Stimulated activated effector memory CD8-positive, alpha-beta T cell treated with anti-CD3 and anti-CD28 coated beads, Interleukin-12 subunit alpha, Interleukin-12 subunit beta, amount 100 ng/mL, for 72 hours (primary cell): ENCODE data around the gene STRA6.

ENCODE experiments used
- ATAC-seq: fragments of 150-1000 bp; cut with Tn5 transposase; 2 replicates; pipeline ENCODE4 v1.10.0; 2021
- DNase-seq, 2 donors: peaks; one replicate each; pipeline ENCODE4 v3.0.0; 2021 to 2022; ENCODE audit warnings: low spot score in 2 of 2
- H3K27ac Mint-ChIP-seq: one replicate; pipeline ENCODE4 v1.8.0; 2022; ENCODE audit warnings: mild to moderate bottlenecking, mixed read lengths
- H3K36me3 Mint-ChIP-seq: one replicate; pipeline ENCODE4 v1.8.0; 2022; ENCODE audit warnings: mild to moderate bottlenecking, mixed read lengths
- H3K4me1 Mint-ChIP-seq: one replicate; pipeline ENCODE4 v1.8.0; 2022; ENCODE audit warnings: mixed read lengths
- H3K4me3 Mint-ChIP-seq: one replicate; pipeline ENCODE4 v1.8.0; 2022; ENCODE audit warnings: mild to moderate bottlenecking, mixed read lengths
- H3K9me3 Mint-ChIP-seq: one replicate; pipeline ENCODE4 v1.8.0; 2022; ENCODE audit warnings: mixed read lengths

STRA6 gene, protein sequence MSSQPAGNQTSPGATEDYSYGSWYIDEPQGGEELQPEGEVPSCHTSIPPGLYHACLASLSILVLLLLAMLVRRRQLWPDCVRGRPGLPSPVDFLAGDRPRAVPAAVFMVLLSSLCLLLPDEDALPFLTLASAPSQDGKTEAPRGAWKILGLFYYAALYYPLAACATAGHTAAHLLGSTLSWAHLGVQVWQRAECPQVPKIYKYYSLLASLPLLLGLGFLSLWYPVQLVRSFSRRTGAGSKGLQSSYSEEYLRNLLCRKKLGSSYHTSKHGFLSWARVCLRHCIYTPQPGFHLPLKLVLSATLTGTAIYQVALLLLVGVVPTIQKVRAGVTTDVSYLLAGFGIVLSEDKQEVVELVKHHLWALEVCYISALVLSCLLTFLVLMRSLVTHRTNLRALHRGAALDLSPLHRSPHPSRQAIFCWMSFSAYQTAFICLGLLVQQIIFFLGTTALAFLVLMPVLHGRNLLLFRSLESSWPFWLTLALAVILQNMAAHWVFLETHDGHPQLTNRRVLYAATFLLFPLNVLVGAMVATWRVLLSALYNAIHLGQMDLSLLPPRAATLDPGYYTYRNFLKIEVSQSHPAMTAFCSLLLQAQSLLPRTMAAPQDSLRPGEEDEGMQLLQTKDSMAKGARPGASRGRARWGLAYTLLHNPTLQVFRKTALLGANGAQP

DNA sequence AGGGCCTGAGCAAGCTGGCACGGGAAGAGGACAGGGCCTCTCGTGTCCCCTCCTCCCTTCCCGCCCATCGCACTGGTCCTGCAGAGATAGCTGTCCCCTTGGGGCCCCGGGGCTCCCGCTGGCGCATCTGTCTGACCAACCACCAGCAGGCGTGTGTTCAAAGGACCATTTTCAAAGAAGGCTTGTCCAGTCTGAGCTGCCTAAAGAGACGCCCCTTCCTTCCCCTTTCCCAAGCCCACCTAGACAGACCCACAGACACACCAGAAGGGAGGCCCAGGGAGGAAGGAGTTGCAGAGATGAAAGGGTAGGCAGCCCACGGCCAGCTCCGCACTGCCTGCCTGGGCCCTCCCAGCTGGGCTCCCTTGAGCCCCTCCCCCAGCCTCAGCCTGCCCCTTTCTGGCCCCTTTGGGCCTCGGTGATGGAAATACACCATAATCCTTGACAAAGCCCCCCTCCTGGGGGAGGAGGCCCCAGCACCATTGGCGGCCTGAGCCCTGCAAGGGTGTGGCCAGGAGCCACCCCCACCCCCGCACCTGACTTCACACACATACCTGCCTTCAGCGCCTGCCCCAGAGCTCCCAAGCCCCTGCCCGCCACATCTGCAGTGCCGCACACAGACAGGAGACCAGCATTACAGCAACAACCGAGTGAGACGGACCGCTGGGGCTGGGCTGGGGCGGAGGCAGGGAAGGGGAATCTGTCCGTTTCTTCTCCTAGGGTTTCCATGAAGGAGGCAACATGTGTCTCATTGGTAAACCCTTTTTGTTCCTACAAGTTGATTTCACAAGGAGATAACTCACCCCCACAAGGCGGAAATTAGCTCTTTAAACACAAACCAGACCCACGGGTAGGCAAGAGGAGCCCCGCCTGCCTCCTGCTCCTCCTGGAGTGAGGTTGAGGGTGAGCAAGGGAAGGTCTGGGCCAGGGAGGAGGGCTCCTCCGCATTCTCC lies at the start of gene STRA6:
TSS of gene STRA6 (minus strand) at position 336 of the 950 bp plus-strand sequence. CDS start 520 bp downstream, outside the sequence.
- no peak for ATAC-seq
- Mint-ChIP-seq H3K27ac (peak within 1 kb of the TSS; percentile 29), H3K36me3 (no peaks in the 10 kb centered on the region), H3K9me3 (no peaks in the 10 kb centered on the region), H3K4me1 (peaks cover 6% of the 10 kb centered on the region), H3K4me3 (no peak within 1 kb of the TSS)
- DNase-seq, result no peak

DNA sequence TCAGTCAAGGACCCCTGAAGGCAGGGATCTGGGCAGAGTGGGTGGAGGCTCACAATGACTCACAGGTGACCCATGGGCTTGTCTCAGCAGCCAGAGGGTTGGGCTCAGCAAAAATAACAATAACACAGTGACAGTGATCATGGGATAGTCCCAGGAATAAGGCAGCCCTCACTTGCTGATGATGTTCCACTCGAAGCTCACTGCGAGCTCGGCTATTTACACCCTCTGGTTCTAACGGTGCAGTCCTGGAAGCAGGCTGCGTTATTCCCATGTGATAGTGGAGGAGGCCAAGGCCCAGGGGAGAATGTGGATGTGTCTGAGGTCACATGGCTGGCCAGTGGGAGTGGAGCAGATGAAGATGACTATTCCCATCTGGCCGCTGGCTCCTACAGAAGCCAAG lies 49.7 kb upstream of the STRA6 start:
- Mint-ChIP-seq H3K9me3 (no peaks in the 10 kb centered on the region), H3K36me3 (no peaks in the 10 kb centered on the region), H3K4me1 (no peaks in the 10 kb centered on the region), H3K4me3 (no peak overlapping the region), H3K27ac (no peak overlapping the region)
- ATAC-seq (no peak), DNase-seq (no peak)

DNA sequence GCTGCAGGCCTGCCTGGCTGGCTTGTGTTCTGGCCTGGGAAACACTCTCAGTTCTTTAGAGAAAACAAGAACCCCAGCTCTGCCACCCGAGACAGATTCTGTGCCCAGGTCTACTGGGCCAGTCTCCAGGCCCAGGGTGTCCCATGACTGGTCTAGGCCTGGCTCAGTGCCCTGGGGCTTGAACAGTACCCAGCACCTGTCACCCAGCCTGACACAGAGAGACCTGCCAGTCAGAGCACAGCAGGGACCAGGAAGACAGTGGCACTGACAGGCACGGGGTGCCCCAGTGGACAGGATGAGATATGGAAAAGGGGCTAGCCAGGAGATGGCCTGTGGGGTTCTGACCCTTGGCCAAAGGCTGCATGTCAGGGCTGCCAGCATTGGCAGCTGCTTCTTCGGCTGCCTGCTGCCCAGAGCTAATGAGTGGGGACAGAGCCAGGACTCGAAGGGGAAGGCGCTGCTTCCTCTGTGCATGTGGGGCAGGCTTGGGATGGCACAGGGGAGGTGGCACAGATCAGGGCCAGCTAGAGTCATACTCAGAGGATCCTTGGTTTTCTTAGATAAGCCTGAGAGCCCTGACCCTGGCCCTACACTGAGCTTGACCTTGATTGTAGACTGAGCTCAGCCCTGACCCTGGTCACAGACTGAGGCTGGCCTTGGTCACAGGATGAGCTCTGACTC lies 48.7 kb upstream of the STRA6 start:
- ATAC-seq, result peak; percentile 35
- no peak overlapping the region for H3K27ac Mint-ChIP-seq
- no peaks in the 10 kb centered on the region for H3K9me3 Mint-ChIP-seq
- H3K4me1 Mint-ChIP-seq, result no peaks in the 10 kb centered on the region
- no peak overlapping the region for H3K4me3 Mint-ChIP-seq
- no peak for DNase-seq
- H3K36me3 Mint-ChIP-seq, result no peaks in the 10 kb centered on the region

DNA sequence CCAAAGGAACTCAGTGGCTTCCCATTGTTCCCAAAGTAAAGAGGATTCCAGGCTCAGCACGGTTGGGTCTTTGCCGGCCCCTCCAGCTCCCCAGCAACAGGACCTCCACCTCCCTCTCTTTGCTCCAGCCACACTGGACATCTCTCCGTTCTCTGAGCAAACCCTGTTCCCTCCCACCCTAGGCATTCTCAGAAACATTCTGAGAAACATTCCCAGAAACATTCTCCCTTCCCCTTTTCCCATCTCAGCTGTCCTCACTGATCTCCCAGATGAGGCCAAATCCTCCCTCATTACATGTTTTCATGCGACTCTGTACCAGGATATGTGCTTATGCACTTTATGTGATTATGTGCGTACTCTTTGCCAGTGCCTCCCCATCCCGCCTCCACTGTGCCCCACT lies 47.7 kb upstream of the STRA6 start:
- Mint-ChIP-seq H3K4me1 (peaks cover under 1% of the 10 kb centered on the region), H3K36me3 (no peaks in the 10 kb centered on the region), H3K4me3 (no peak overlapping the region), H3K27ac (no peak overlapping the region), H3K9me3 (no peaks in the 10 kb centered on the region)
- no peak for ATAC-seq
- DNase-seq, result no peak

DNA sequence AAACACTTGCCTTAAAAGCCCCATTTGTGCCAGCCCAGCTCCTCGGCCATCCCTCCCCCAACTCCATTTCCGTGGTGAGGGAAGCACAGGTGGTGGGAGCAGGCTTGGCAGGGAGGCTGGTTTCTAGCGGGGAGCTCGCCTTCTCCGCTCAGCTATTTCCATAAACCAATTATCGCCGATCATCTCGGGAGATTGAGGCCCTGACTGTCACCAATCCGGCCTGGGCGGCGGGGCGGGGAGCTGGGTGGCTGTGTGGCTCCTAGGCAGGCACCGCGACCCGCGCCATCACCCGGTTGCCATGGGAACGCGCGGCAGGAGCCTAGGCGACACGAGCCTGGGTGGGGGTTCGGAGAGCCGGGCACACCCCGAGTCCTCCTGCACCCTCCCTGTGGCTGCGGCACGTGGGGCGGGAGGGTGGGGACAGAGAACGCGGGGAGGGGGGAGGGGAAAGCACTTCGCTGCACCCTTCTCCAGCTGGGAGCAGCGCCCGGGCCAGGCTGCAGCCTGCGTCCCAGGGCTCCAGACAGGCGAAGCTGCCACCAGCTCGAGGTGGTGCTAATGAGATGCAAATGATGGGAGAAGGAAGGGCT lies 42.9 kb upstream of the STRA6 start:
- peaks cover 9% of the 10 kb centered on the region for H3K4me1 Mint-ChIP-seq
- no peak for DNase-seq
- no peak overlapping the region for H3K4me3 Mint-ChIP-seq
- H3K36me3 Mint-ChIP-seq, result no peaks in the 10 kb centered on the region
- ATAC-seq, result no peak
- no peak overlapping the region for H3K27ac Mint-ChIP-seq
- H3K9me3 Mint-ChIP-seq, result no peaks in the 10 kb centered on the region

DNA sequence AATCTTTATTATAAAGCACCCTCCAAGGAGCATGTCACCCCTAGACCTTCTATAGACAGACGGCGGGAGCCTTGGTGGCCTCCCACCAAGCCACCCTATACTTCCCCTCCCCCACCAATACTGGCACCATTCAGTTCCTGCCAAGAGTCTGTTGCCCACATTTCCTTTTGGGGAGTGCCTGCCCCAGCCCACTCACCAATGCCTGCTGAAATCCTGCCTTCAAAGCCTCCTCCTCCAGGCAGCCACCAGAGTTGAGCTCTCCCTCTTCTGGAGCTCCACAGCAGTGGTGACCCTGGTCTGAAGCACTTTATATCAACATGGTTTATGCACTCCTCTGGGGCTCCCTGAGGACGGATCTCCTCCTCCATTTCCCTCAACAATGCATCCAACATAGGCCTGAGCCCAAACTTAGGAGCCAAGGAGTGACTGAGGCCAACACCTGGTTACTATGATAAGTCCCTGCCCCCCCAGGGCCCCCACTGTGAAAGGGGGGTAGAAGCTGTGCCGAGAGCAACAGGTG lies 42.3 kb upstream of the STRA6 start:
- no peak for ATAC-seq
- H3K4me3 Mint-ChIP-seq, result no peak overlapping the region

DNA sequence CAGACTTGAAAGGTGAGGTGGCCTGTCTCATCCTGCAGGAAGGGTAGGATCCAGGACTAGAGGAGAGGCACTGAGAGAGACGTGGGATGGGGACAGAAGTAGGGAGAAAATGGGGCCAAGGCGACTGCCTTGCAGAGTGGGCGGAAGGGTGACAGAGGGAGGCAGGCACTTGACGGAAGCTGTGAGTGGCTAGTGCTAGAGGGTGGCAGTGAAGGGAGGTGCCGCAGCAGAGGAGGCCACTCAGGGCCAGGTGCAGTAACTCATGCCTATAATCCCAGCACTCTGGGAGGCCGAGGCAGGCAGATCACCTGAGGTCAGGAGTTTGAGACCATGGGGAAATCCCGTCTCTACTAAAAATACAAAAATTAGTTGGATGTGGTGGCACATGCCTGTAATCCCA lies 40.8 kb upstream of the STRA6 start:
- Mint-ChIP-seq H3K36me3 (no peaks in the 10 kb centered on the region), H3K9me3 (no peaks in the 10 kb centered on the region), H3K27ac (no peak overlapping the region), H3K4me3 (no peak overlapping the region), H3K4me1 (peaks cover 9% of the 10 kb centered on the region)
- ATAC-seq, result no peak
- no peak for DNase-seq

More for the DNA sequence above, 42.3 kb upstream of the STRA6 start:
- Mint-ChIP-seq H3K4me1 (peaks cover 9% of the 10 kb centered on the region), H3K9me3 (no peaks in the 10 kb centered on the region), H3K36me3 (no peaks in the 10 kb centered on the region), H3K27ac (no peak overlapping the region)
- DNase-seq, result no peak

DNA sequence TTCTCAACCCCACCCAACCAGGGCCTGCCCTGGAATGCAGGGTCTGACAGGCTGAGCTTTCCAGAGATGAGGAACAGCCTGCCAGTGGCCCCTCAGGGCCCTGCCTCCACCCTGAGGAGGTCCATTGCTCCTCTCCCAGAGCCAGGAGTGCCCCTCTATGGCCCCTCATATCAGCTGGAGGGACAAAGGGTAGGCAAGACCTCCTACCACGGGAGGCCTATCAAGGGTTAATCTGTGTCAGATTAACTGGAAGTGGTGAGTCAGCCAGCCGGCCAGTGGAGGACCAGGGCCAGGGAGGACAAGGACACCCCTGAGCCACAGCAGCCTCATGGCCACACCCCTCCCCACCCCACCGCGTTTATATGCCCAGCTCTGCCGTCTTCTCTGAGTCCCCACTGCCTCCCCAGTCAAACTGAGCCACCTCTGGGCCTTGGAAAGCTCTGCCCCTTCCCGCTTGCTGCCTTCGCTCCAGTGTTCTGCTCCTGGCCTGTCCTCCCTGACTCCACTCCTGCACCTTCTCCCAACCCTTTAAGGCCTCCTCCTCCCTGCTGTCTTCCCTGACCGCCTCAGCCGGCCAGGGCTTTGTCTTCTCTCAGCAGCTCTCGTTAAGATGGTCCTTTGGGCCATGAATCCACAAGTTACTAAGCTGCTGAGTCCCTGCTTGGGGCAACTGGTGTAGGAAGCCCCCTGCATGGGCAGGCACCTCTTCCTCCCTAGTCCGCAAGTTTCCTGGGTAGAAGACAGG lies 40.0 kb upstream of the STRA6 start:
- no peak for ATAC-seq
- no peak overlapping the region for H3K27ac Mint-ChIP-seq
- DNase-seq, result no peak

DNA sequence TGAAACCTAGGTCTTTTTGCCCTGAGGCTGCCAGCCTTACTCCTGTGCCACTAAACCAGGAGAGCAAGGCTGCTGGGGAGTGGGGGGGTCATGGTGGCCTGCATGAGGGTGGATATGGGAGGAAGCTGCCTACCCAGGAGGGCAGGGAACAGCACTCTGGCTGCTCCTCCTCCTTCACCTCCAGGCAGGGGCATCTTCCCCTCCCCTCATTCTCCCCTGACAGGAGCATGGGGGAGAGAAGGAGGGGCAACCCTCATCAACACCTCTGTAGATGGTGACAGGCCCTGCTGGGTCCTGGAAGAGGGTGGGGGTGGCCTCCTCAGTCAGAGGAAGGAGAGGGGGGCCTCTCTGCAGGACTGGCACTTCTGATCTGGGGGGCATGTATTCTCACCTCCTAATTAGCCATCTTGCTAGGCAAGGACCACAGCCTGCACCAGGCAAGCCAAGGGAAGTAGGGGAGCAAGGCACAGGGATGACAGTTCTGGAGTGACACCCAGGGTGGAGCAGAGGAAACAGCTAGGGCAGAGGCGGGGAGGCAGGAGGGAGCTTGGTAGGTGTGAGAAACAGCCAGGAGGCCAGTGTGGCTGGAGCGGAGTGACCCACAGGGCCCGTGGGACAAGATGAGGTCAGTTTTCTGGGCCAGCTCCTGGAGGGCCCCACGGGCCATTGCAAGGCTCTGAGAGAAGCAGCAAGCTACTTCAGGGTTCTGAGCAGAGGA lies 38.5 kb upstream of the STRA6 start:
- DNase-seq (no peak), ATAC-seq (no peak)
- no peak overlapping the region for H3K4me3 Mint-ChIP-seq
- no peaks in the 10 kb centered on the region for H3K9me3 Mint-ChIP-seq
- H3K4me1 Mint-ChIP-seq, result peaks cover 9% of the 10 kb centered on the region
- no peaks in the 10 kb centered on the region for H3K36me3 Mint-ChIP-seq
- H3K27ac Mint-ChIP-seq, result no peak overlapping the region

More for the DNA sequence above, 40.0 kb upstream of the STRA6 start:
- Mint-ChIP-seq H3K4me3 (no peak overlapping the region), H3K4me1 (peaks cover 9% of the 10 kb centered on the region), H3K36me3 (no peaks in the 10 kb centered on the region), H3K9me3 (no peaks in the 10 kb centered on the region)

DNA sequence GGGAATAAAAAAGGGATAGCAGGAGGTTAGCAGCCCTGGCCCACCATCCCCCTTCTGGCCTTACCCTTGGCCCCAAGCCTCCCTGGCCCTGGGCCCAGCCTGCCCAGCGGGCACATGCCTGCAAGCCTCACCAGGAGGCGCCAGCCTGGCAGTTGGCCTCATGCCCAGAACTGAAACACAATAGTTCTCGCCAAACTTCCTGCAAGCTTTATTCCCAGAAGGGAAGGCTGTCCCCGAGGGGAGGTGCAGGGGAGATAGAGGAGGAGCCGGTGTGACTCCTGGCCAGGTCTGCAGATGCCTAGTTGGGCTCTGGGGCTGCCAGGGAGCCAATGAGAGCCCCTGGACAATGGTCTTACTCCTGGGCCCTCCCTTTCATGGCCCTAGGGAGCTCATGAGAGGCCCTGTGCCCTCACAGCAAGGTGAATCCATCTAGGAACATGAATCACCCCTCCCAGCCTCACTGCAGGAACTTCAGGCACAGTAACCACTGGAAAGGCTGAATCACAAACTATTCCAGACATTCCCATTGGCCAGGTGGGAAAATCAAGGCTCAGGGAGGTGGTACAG lies 37.5 kb upstream of the STRA6 start:
- DNase-seq (no peak), ATAC-seq (no peak)
- H3K36me3 Mint-ChIP-seq, result no peaks in the 10 kb centered on the region
- no peak overlapping the region for H3K4me3 Mint-ChIP-seq
- H3K27ac Mint-ChIP-seq, result no peak overlapping the region
- no peaks in the 10 kb centered on the region for H3K9me3 Mint-ChIP-seq
- H3K4me1 Mint-ChIP-seq, result peaks cover 7% of the 10 kb centered on the region

DNA sequence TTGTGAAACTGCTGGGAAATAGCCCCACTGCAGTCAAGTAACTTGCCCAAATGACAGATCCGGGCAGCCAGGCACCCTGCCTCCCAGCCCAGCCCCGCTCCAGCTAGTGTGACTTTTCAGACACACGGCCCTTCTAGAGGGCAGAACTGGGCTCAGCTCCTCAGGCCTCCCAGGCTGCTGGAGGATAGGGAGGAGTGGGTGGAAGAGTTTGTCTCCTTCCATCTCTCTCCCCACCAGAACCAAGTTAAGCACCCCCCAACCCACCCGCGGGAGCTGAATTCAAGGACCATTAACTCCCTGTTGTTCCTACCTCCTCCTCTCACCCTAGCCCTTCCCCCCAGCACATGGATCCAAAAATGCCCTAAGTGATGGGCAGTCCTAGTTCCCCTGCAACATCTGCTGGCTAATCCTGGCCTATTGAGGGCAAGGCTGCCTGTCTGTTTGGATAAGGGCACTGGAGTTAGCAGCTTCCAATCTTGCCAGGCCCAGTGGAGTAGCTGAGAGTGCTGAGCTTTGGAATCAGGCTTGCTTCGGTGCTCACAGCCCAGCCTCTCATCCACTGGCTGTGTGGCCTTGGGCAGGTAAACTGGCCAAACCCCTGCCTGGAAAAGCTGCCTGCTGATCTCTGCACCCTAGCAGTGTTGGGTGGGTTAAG lies 36.6 kb upstream of the STRA6 start:
- no peak overlapping the region for H3K4me3 Mint-ChIP-seq
- no peaks in the 10 kb centered on the region for H3K4me1 Mint-ChIP-seq
- DNase-seq (no peak), ATAC-seq (no peak)
- no peaks in the 10 kb centered on the region for H3K36me3 Mint-ChIP-seq
- no peaks in the 10 kb centered on the region for H3K9me3 Mint-ChIP-seq
- H3K27ac Mint-ChIP-seq, result no peak overlapping the region

DNA sequence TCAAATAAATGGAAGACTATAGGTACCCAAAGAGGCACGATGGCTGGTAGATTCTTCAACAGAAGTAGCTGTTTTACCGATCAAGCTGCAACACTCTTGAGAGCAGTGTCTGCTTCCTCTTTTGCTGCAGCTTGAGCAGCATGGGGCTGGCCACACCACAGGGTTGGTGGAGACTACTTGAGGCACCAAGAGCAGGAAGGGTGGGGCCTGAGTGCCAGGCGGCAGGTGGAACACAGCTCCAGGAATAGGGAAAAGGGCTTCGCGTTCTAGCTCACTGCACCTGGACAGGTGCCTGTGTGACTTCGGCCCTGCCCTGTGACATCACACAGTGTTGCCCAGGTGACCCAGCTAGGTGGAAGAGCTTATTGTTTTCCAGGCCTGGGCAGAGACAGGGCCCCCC lies 33.4 kb upstream of the STRA6 start, which contains the start of gene CCDC33:
TSS of gene CCDC33 (plus strand) at position 365 of the 400 bp plus-strand sequence. CDS start 394 bp downstream, outside the sequence.
- no peaks in the 10 kb centered on the region for H3K36me3 Mint-ChIP-seq
- no peak within 1 kb of the TSS for H3K4me3 Mint-ChIP-seq
- H3K27ac Mint-ChIP-seq, result no peak within 1 kb of the TSS
- ATAC-seq (no peak), DNase-seq (no peak)
- no peaks in the 10 kb centered on the region for H3K4me1 Mint-ChIP-seq
- no peaks in the 10 kb centered on the region for H3K9me3 Mint-ChIP-seq

DNA sequence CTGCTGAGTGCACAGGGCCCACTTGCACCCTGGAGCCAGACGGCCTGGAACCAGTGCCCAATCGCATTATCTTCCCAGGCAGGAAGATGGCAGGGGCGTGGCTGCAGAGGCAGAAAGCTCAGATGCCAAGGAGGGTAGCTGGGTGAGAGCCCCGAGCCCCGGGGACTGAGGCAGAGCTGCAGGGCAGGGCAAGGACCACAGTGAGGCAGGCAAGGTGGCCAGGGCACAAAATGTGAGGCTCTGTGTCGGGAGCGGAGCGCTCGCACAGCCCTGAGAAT lies 31.9 kb upstream of the STRA6 start:
- no peak overlapping the region for H3K27ac Mint-ChIP-seq
- ATAC-seq (no peak), DNase-seq (no peak)
- H3K36me3 Mint-ChIP-seq, result no peaks in the 10 kb centered on the region
- no peaks in the 10 kb centered on the region for H3K9me3 Mint-ChIP-seq
- H3K4me3 Mint-ChIP-seq, result no peak overlapping the region
- H3K4me1 Mint-ChIP-seq, result no peaks in the 10 kb centered on the region
